Neural crest cell (in vitro differentiated cells): ENCODE results near the gene NKX3-2. TPM values are rescaled to one million over a fixed set of nuclear protein-coding genes. Genes with fewer than 3 reads are reported as not detected.
A peak's percentile ranks its signal among the peaks of the same experiment; 100 is the strongest.

ENCODE experiments used
- DNase-seq: peaks from one replicate; pipeline ENCODE4 v3.0.0; 2021; ENCODE audit warnings: low read depth, mixed read lengths, low spot score
- H3K27ac Mint-ChIP-seq: one replicate; pipeline ENCODE4 v1.8.0; 2021; ENCODE audit warnings: mild to moderate bottlenecking, mixed read lengths; ENCODE audit not compliant: unreplicated experiment
- H3K27me3 Mint-ChIP-seq: 2 replicates; pipeline ENCODE4 v1.8.0; 2021; ENCODE audit warnings: low read depth, mild to moderate bottlenecking, mixed read lengths
- H3K36me3 Mint-ChIP-seq: 2 replicates; pipeline ENCODE4 v1.8.0; 2021; ENCODE audit warnings: low read depth, mild to moderate bottlenecking, mixed read lengths
- H3K4me1 Mint-ChIP-seq: 2 replicates; pipeline ENCODE4 v1.8.0; 2021; ENCODE audit warnings: mixed read lengths
- H3K4me3 Mint-ChIP-seq: one replicate; pipeline ENCODE4 v1.8.0; 2021; ENCODE audit warnings: mild to moderate bottlenecking, mixed read lengths
- H3K9me3 Mint-ChIP-seq: 2 replicates; pipeline ENCODE4 v1.8.0; 2021; ENCODE audit warnings: mixed read lengths
- CTCF ChIP-seq: fragments of 200-600 bp; sonication (generic); conservative IDR thresholded peaks from 2 replicates; pipeline ENCODE4 v1.5.0; 2021; ENCODE audit warnings: antibody characterized with exemption, mild to moderate bottlenecking
- total RNA-seq: library from RNA; stranded (reverse); gene quantifications from 2 replicates; pipeline ENCODE4 v1.2.1, GENCODE V29; 2021

NKX3-2 gene
- total RNA-seq, 1 donor from 2014 or later, result 4.0 TPM

- no peak for TF ChIP-seq CTCF
- Mint-ChIP-seq H3K27me3 (peaks cover 99% of the 10 kb centered on the region), H3K4me1 (peaks cover 20% of the 10 kb centered on the region), H3K4me3 (peak overlapping the region; percentile 31), H3K27ac (no peak overlapping the region), H3K9me3 (no peaks in the 10 kb centered on the region), H3K36me3 (peaks cover 2% of the 10 kb centered on the region)
- no peak for DNase-seq
These were observed 10.5 kb downstream of the NKX3-2 start for GRCh38 chr4:13533670-13534343.

- peak overlapping the region; percentile 38 for H3K4me3 Mint-ChIP-seq
- no peak for TF ChIP-seq CTCF
- no peaks in the 10 kb centered on the region for H3K9me3 Mint-ChIP-seq
- peaks cover 98% of the 10 kb centered on the region for H3K27me3 Mint-ChIP-seq
- no peak overlapping the region for H3K27ac Mint-ChIP-seq
- no peak for DNase-seq
- H3K4me1 Mint-ChIP-seq, result peaks cover 20% of the 10 kb centered on the region
- H3K36me3 Mint-ChIP-seq, result no peaks in the 10 kb centered on the region
These were observed 12.7 kb downstream of the NKX3-2 start for GRCh38 chr4:13531625-13531998.

- H3K27me3 Mint-ChIP-seq, result peaks cover 98% of the 10 kb centered on the region
- peak overlapping the region; percentile 38 for H3K4me3 Mint-ChIP-seq
- TF ChIP-seq CTCF, result no peak
- no peak overlapping the region for H3K27ac Mint-ChIP-seq
- DNase-seq, result no peak
- no peaks in the 10 kb centered on the region for H3K36me3 Mint-ChIP-seq
- no peaks in the 10 kb centered on the region for H3K9me3 Mint-ChIP-seq
- H3K4me1 Mint-ChIP-seq, result peaks cover 20% of the 10 kb centered on the region
These were observed 13.3 kb downstream of the NKX3-2 start for GRCh38 chr4:13530823-13531624.

GRCh38 chr4:13529128-13529919, 15.0 kb downstream of the NKX3-2 start:
- no peak for TF ChIP-seq CTCF
- H3K9me3 Mint-ChIP-seq, result no peaks in the 10 kb centered on the region
- no peak overlapping the region for H3K27ac Mint-ChIP-seq
- H3K4me1 Mint-ChIP-seq, result peaks cover 19% of the 10 kb centered on the region
- peaks cover 98% of the 10 kb centered on the region for H3K27me3 Mint-ChIP-seq
- no peak for DNase-seq
- no peak overlapping the region for H3K4me3 Mint-ChIP-seq
- H3K36me3 Mint-ChIP-seq, result no peaks in the 10 kb centered on the region

GRCh38 chr4:13528821-13529127, 15.5 kb downstream of the NKX3-2 start:
- Mint-ChIP-seq H3K4me3 (no peak overlapping the region), H3K4me1 (peaks cover 14% of the 10 kb centered on the region), H3K9me3 (no peaks in the 10 kb centered on the region), H3K27ac (no peak overlapping the region), H3K27me3 (peaks cover 98% of the 10 kb centered on the region), H3K36me3 (no peaks in the 10 kb centered on the region)
- TF ChIP-seq CTCF, result no peak
- DNase-seq, result no peak
